ENCODE measurements around the gene ECI1. TPM values are rescaled to one million over a fixed set of nuclear protein-coding genes. Genes with fewer than 3 reads are reported as not detected.
"Not testable (repeated sequence)": the region's sequence is repeated elsewhere in the genome, so short reads cannot be mapped to it uniquely, and the experiment has no call there.

ECI1 gene
- total RNA-seq, 1 donor from 2014 or later = 39.7 TPM

DNA sequence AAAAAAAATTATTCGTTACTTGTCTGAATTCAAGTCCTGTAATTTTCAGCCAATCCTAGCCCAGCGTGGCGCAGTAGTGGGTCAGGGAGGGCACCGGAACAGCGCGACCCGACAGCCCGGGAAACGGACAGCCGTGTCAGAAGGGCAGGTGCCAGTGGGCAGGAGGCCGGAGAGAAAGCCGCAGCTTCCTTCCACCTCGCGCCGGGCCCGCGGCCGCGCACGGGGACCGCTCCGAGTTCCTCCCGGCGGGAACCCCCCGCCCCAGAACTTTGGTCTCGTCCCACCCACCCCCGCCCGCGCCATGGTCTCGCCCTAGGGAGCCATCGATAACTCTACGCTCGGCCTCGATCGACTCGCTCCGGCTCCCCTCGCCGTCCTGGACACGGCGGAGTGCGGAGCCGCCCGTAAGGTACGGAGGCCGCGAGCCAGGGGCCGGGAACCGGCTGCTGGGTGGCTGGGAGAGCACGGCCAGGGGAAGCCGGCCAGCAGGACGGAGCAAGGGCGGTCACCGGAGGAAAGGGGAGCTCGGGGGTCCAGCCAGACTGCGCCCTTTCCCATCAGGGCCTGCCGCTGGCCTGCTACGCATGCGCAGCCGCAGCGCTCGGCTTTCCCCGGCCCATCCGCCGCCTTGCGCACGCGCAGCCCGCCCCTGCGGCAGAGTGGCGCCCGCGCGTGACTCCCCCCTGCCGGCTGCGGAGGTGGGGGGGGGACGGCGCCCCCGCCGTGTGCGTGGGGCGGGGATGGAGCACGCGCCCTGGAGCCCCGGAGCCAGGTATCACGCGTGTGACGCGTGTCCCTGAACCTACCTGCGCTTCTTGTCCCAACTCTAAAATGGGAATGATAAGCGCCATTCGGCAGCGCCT is 46.1 kb downstream of the ECI1 start, which contains the start of gene MLST8:
Gene MLST8, plus strand, starts transcription at position 351 of the 863 bp plus-strand sequence. CDS start 632 bp downstream, outside the sequence.
- Histone ChIP-seq H2AFZ (replicated peaks) (peak within 1 kb of the TSS; percentile 71), H3K9me3 (ENCODE audit: low read depth) (no peaks in the 10 kb centered on the region), H3K9ac (peak within 1 kb of the TSS; percentile 84), H3F3A (ENCODE audit: low read depth) (peaks cover 12% of the 10 kb centered on the region), H3K4me3 (peak within 1 kb of the TSS; percentile 93), H3K4me2 (peak within 1 kb of the TSS; percentile 94), H4K20me1 (ENCODE audit: low read depth) (peaks cover 8% of the 10 kb centered on the region), H3K79me2 (ENCODE audit: low read depth) (peaks cover 17% of the 10 kb centered on the region), H3K27me3 (peaks cover 8% of the 10 kb centered on the region), H3K27ac (no peak within 1 kb of the TSS), H3K4me1 (peaks cover 6% of the 10 kb centered on the region), H3K36me3 (no peaks in the 10 kb centered on the region)
- H3K9me3 Mint-ChIP-seq = no peaks in the 10 kb centered on the region
- peak within 1 kb of the TSS; percentile 87 for H3K4me3 Mint-ChIP-seq
- DNase-seq (ENCODE audit: low spot score) = peak; percentile 94
- peaks cover 8% of the 10 kb centered on the region for H3K36me3 Mint-ChIP-seq
- peak; percentile 34 for TF ChIP-seq CTCF (IDR thresholded peaks at IDR 0.05)
- TF ChIP-seq EZH2 (IDR thresholded peaks at IDR 0.05) = no peak
- no peak for TF ChIP-seq EZH2phosphoT487 (IDR thresholded peaks at IDR 0.05)
- peaks cover 14% of the 10 kb centered on the region for H3K27me3 Mint-ChIP-seq (ENCODE audit: insufficient read depth, low read depth)
- peaks cover 14% of the 10 kb centered on the region for H3K4me1 Mint-ChIP-seq
- peak within 1 kb of the TSS; percentile 65 for H3K27ac Mint-ChIP-seq

DNA sequence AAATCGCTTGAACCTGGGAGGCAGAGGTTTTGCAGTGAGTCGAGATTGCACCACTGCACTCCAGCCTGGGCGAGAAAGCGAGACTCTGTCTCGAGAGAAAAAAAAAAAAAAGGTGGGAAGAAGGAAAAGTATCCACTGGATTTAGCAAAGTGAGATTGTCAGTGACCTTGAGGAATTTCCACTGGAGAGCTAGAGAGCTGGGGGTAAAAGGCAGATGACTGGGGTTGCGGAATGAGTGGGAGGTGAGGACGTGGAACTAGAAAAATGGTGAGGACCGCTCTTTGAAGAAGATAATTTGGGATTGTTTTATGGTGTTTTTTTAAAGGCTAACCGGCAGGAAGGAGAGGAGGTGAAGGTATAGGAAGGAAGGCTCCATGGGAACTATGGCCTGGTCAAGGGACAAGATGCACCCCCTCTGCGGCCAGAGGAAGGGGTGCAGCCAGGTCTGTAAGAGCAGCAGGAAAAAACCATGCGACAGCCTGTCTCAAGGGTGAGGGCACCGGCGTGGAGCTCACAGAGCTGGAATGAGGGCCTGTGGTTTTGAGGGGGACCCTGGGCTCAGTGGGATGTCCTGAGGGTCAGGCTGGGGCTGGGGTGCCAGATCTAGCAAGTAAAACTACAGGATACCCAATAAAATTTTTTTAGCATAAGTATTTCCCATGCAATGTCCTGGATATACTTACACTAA is 46.8 kb downstream of the ECI1 start:
- peak overlapping the region; percentile 93 for H3K4me3 ChIP-seq
- no peaks in the 10 kb centered on the region for H3K36me3 ChIP-seq
- Mint-ChIP-seq H3K27ac (peak overlapping the region; percentile 65), H3K27me3 (ENCODE audit: insufficient read depth, low read depth) (peaks cover 12% of the 10 kb centered on the region), H3K9me3 (no peaks in the 10 kb centered on the region), H3K4me3 (peak overlapping the region; percentile 82), H3K4me1 (peaks cover 14% of the 10 kb centered on the region), H3K36me3 (peaks cover 8% of the 10 kb centered on the region)
- peaks cover 17% of the 10 kb centered on the region for H3K79me2 ChIP-seq (ENCODE audit: low read depth)
- TF ChIP-seq CTCF (IDR thresholded peaks at IDR 0.05) (no peak), EZH2phosphoT487 (IDR thresholded peaks at IDR 0.05) (no peak), EZH2 (IDR thresholded peaks at IDR 0.05) (no peak)
- H3K4me1 ChIP-seq = peaks cover 6% of the 10 kb centered on the region
- H3K9ac ChIP-seq = no peak overlapping the region
- no peak overlapping the region for H3K27ac ChIP-seq
- no peak for DNase-seq (ENCODE audit: low spot score)
- peaks cover 3% of the 10 kb centered on the region for H4K20me1 ChIP-seq (ENCODE audit: low read depth)
- peaks cover 15% of the 10 kb centered on the region for H3K27me3 ChIP-seq
- peak overlapping the region; percentile 94 for H3K4me2 ChIP-seq
- H3F3A ChIP-seq (ENCODE audit: low read depth) = peaks cover 9% of the 10 kb centered on the region
- no peaks in the 10 kb centered on the region for H3K9me3 ChIP-seq (ENCODE audit: low read depth)
- peak overlapping the region; percentile 71 for H2AFZ ChIP-seq (replicated peaks)

- H3K27ac Mint-ChIP-seq; H3K4me3 ChIP-seq; H3K36me3 Mint-ChIP-seq; H3K36me3 ChIP-seq; H3K9me3 Mint-ChIP-seq; DNase-seq (ENCODE audit: low spot score); H4K20me1 ChIP-seq (ENCODE audit: low read depth); H3K9ac ChIP-seq; H3K4me2 ChIP-seq; H3K4me1 ChIP-seq; H3K27ac ChIP-seq; H3K9me3 ChIP-seq (ENCODE audit: low read depth); H2AFZ ChIP-seq (replicated peaks): not testable (repeated sequence)
- peaks cover 14% of the 10 kb centered on the region for H3K4me1 Mint-ChIP-seq
- peak overlapping the region; percentile 76 for H3K4me3 Mint-ChIP-seq
- Histone ChIP-seq H3K27me3 (peaks cover 29% of the 10 kb centered on the region), H3K79me2 (ENCODE audit: low read depth) (peaks cover 17% of the 10 kb centered on the region), H3F3A (ENCODE audit: low read depth) (peaks cover 17% of the 10 kb centered on the region)
- H3K27me3 Mint-ChIP-seq (ENCODE audit: insufficient read depth, low read depth) = peaks cover 17% of the 10 kb centered on the region
These were observed 48.2 kb downstream of the ECI1 start for GRCh38 chr16:2203119-2203688.

All from neural progenitor cell (in vitro differentiated cells).